ENCODE results near the gene PLA2G15. TPM values are rescaled to one million over a fixed set of nuclear protein-coding genes. Genes with fewer than 3 reads are reported as not detected.

PLA2G15 gene
- total and polyA plus RNA-seq, 2 experiments from 2014 or later, result 24.2 to 31.7 TPM

DNA sequence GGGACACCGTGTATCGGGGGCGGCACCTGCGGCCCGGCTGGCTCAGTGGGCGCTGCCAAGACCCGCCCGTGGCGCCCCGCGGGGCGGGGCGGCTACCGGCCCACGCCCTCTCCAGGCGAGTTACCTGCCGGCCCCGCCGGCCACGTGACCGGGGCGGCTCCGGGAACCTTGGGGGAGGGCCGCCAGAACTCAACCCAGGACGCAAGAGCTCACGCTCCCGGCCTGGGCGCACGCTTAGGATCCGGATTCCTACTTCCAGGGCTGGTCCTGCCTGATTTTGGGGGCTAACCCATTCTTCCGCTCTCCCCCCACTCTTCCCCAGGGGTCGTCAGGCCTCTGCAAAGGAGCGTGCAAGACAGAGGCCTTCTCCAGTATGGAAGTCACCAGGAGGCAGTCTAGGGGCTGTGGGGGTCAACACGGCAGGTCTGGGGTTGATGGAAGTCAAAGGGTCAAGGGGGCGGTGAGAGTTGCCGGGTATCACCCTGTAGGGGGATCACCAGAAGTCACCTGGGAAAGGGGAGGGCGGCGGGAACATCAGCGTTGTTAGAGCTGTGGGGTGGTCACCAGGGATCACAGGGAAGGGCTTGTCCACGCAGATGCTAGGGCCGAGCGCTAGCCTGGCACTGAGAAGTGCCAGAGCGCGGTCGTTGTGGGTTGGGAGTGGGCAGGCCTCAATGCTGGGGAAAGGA is 8.9 kb upstream of the PLA2G15 start:
- peak overlapping the region; percentile 43 for H2AFZ ChIP-seq

DNA sequence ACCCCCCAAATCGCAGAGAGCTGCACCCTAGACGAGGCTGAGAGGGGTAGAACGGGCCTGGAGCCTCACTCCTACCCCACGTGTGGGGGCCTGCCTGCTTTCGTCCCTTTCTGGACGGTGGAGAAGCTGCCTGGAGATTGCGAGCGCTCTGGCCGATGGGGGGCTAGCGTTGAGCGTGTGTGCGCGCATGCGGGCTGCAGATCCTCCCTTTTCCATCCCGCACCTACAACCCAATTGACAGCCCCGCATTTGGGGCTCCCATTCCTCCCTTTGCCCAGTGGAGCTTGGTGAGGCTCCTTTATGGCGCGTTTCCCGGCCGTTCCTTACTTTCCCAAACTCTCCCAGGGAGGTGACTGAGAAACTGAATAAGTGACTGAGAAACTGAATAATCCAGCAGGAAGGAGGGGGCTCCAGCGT is 8.3 kb upstream of the PLA2G15 start:
- Histone ChIP-seq H4K20me1 (ENCODE audit: insufficient read depth, poor library complexity, severe bottlenecking) (peaks cover 9% of the 10 kb centered on the region), H3K27ac (peak overlapping the region; percentile 100), H3K36me3 (replicated peaks; ENCODE audit: insufficient read depth, low read depth) (no peaks in the 10 kb centered on the region), H3K4me2 (peak overlapping the region; percentile 85), H3K4me1 (ENCODE audit: insufficient read depth) (peaks cover 21% of the 10 kb centered on the region), H3K9me3 (ENCODE audit: low read depth) (no peaks in the 10 kb centered on the region), H3K9me2 (replicated peaks; ENCODE audit: insufficient read depth) (no peaks in the 10 kb centered on the region), H3K4me3 (peak overlapping the region; percentile 23), H2AFZ (peak overlapping the region; percentile 42), H3K79me2 (peaks cover 27% of the 10 kb centered on the region), H3K27me3 (no peaks in the 10 kb centered on the region)
- 9% methylated on average over 21 of the region's 21 CpGs for WGBS (ENCODE audit: low lambda C conversion rate, missing lambda C conversion rate)
- TF ChIP-seq EZH2phosphoT487 (IDR thresholded peaks at IDR 0.05; ENCODE audit: low read depth, severe bottlenecking, unreplicated experiment) (no peak), EZH2 (IDR thresholded peaks at IDR 0.05; ENCODE audit: borderline replicate concordance) (no peak)
- TF ChIP-seq, protein P1, sequence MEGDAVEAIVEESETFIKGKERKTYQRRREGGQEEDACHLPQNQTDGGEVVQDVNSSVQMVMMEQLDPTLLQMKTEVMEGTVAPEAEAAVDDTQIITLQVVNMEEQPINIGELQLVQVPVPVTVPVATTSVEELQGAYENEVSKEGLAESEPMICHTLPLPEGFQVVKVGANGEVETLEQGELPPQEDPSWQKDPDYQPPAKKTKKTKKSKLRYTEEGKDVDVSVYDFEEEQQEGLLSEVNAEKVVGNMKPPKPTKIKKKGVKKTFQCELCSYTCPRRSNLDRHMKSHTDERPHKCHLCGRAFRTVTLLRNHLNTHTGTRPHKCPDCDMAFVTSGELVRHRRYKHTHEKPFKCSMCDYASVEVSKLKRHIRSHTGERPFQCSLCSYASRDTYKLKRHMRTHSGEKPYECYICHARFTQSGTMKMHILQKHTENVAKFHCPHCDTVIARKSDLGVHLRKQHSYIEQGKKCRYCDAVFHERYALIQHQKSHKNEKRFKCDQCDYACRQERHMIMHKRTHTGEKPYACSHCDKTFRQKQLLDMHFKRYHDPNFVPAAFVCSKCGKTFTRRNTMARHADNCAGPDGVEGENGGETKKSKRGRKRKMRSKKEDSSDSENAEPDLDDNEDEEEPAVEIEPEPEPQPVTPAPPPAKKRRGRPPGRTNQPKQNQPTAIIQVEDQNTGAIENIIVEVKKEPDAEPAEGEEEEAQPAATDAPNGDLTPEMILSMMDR (IDR thresholded peaks at IDR 0.05; ENCODE audit: poor library complexity), result no peak
- DNase-seq (ENCODE audit: low spot score), result no peak

More for the DNA sequence above, 8.9 kb upstream of the PLA2G15 start:
- Histone ChIP-seq H3K79me2 (peaks cover 28% of the 10 kb centered on the region), H3K9me2 (replicated peaks; ENCODE audit: insufficient read depth) (no peaks in the 10 kb centered on the region), H4K20me1 (ENCODE audit: insufficient read depth, poor library complexity, severe bottlenecking) (peaks cover 9% of the 10 kb centered on the region), H3K27me3 (no peaks in the 10 kb centered on the region), H3K9me3 (ENCODE audit: low read depth) (no peaks in the 10 kb centered on the region), H3K36me3 (replicated peaks; ENCODE audit: insufficient read depth, low read depth) (no peaks in the 10 kb centered on the region), H3K27ac (peak overlapping the region; percentile 100), H3K4me3 (peak overlapping the region; percentile 80), H3K4me2 (peak overlapping the region; percentile 85), H3K4me1 (ENCODE audit: insufficient read depth) (peaks cover 21% of the 10 kb centered on the region)
- TF ChIP-seq, protein P1 (IDR thresholded peaks at IDR 0.05; ENCODE audit: poor library complexity), result no peak
- no peak for TF ChIP-seq EZH2phosphoT487 (IDR thresholded peaks at IDR 0.05; ENCODE audit: low read depth, severe bottlenecking, unreplicated experiment)
- TF ChIP-seq EZH2 (IDR thresholded peaks at IDR 0.05; ENCODE audit: borderline replicate concordance), result no peak
- peak; percentile 95 for DNase-seq (ENCODE audit: low spot score)
- 5% methylated on average over 35 of the region's 45 CpGs for WGBS (ENCODE audit: low lambda C conversion rate, missing lambda C conversion rate)

DNA sequence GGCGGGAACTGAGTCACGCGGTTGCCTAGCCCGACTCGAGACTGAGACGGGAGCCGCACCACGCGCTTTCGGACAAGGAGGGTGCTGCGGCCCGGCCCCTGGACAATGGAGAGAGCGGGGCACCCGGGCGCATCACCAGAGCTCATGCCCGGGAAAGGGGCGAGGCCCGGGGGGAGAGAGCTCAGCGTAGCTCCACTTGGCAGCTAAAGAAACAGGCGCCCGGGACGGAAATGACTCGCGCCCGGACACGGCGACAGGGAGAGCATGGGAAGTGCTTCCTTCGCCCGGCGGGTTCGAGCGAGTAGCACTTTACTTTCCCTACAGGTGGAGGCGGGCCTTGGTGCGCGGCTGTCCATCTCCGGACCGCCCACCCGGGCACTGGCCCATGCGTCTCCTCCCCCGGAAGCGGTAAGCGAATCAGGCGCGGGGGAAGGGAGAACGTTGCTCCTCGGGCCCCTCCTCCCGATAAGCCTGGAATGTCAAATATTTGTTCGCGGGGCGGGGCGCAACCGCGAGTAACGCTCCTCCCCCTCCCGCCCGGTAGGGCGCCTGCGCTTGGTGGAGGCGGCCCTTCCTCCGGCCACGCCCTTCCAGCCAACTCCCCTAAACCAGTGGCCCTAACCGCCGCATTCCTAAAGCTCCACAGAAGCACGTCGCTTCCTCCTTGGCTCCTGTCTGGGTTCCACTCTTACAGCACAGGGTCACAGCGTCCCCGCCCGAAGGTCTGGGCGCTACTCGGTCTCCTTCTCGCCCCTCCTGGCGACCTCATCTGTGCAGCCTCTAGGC is 7.7 kb upstream of the PLA2G15 start:
- WGBS (ENCODE audit: low lambda C conversion rate, missing lambda C conversion rate), result 1% methylated on average over 52 of the region's 72 CpGs
- Histone ChIP-seq H3K4me2 (peak overlapping the region; percentile 85), H3K79me2 (peaks cover 21% of the 10 kb centered on the region)

More for the DNA sequence above, 7.7 kb upstream of the PLA2G15 start:
- H3K36me3 ChIP-seq (replicated peaks; ENCODE audit: insufficient read depth, low read depth), result no peaks in the 10 kb centered on the region
- peak; percentile 99 for DNase-seq (ENCODE audit: low spot score)
- peaks cover 21% of the 10 kb centered on the region for H3K4me1 ChIP-seq (ENCODE audit: insufficient read depth)
- peak overlapping the region; percentile 23 for H3K4me3 ChIP-seq
- H3K9me2 ChIP-seq (replicated peaks; ENCODE audit: insufficient read depth), result no peaks in the 10 kb centered on the region
- no peaks in the 10 kb centered on the region for H3K9me3 ChIP-seq (ENCODE audit: low read depth)
- peak overlapping the region; percentile 100 for H3K27ac ChIP-seq
- H2AFZ ChIP-seq, result peak overlapping the region; percentile 48
- peaks cover 9% of the 10 kb centered on the region for H4K20me1 ChIP-seq (ENCODE audit: insufficient read depth, poor library complexity, severe bottlenecking)
- TF ChIP-seq, protein P1 (IDR thresholded peaks at IDR 0.05; ENCODE audit: poor library complexity), result no peak
- TF ChIP-seq EZH2 (IDR thresholded peaks at IDR 0.05; ENCODE audit: borderline replicate concordance) (no peak), EZH2phosphoT487 (IDR thresholded peaks at IDR 0.05; ENCODE audit: low read depth, severe bottlenecking, unreplicated experiment) (no peak)
- no peaks in the 10 kb centered on the region for H3K27me3 ChIP-seq

All from hepatocyte (in vitro differentiated cells).